Activated naive CD4-positive, alpha-beta T cell treated with anti-CD3 and anti-CD28 coated beads, Interleukin-2, amount 50 U/mL, for 72 hours (primary cell): ENCODE measurements around the gene IL1RAPL2. TPM values are rescaled to one million over a fixed set of nuclear protein-coding genes. Genes with fewer than 3 reads are reported as not detected.
"Not testable (repeated sequence)": the region's sequence is repeated elsewhere in the genome, so short reads cannot be mapped to it uniquely, and the experiment has no call there.

Experiments used
- ATAC-seq, 2 donors: fragments of 150-1000 bp; cut with Tn5 transposase; 2 replicates each; pipeline ENCODE4 v1.10.0; 2021; ENCODE audit warnings: mild to moderate bottlenecking in 2 of 2, moderate library complexity in 2 of 2
- DNase-seq, 2 donors: peaks; one replicate each; pipeline ENCODE4 v3.0.0; 2021 to 2022; ENCODE audit warnings: low spot score in 2 of 2
- H3K27ac Mint-ChIP-seq, 2 donors: one replicate each; pipeline ENCODE4 v1.8.0; 2022; ENCODE audit warnings: mild to moderate bottlenecking in 2 of 2, mixed read lengths in 2 of 2
- H3K36me3 Mint-ChIP-seq, 2 donors: one replicate each; pipeline ENCODE4 v1.8.0; 2022; ENCODE audit warnings: mixed read lengths in 2 of 2
- H3K9me3 Mint-ChIP-seq, 2 donors: one replicate each; pipeline ENCODE4 v1.8.0; 2022; ENCODE audit warnings: mixed read lengths in 2 of 2
- total RNA-seq, 2 donors: library from RNA; stranded (reverse); gene quantifications; one replicate each; pipeline ENCODE4 v1.2.3, GENCODE V29; 2022

Gene IL1RAPL2
- total RNA-seq, 2 donors from 2014 or later: not detected

DNA sequence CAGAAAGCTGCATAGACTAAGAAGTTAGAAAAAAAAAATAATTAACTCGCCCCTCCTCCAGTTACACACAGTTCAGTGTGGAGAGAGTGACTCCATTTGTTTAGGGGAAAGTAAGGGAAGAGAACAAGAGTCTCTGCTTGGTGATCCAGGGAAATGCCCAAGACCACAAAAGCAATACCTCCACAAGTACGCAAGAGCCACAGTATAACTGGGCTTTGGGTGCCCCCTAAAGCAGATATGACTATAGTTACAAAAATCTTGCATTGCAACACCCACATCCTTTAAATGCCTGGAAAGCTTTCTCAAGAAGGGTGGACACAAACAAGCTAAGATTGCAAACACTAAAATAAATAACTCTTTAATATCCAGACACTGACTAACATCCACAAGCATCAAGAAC lies 1092.1 kb downstream of the IL1RAPL2 start:
- Mint-ChIP-seq H3K9me3 (peaks cover 0 to 9% of the 10 kb centered on the region in 2 donors), H3K36me3 (no peaks in the 10 kb centered on the region), H3K27ac (no peak overlapping the region)
- DNase-seq (no peak), ATAC-seq (no peak)

DNA sequence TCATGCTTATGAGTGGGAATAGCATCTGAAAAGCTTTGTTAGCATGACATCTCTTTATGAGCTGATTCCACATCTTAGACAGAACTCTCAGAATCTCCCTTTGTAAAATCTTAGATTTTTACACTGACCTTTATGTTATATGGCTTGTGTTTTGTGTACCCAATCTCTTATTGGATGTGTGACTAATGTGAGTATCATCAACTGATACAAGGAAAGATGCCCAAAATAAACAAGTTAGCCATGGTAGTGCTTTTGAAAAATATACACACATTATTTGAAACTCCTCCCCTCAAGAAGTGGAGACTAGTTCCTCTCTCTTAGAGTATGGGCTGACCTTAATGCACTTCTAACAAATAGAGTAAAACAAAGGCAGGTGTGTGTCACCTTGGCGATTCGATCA lies 1096.2 kb downstream of the IL1RAPL2 start:
- Mint-ChIP-seq H3K36me3 (no peaks in the 10 kb centered on the region), H3K9me3 (peaks cover 0 to 9% of the 10 kb centered on the region in 2 donors), H3K27ac (no peak overlapping the region)
- no peak for ATAC-seq
- DNase-seq: no peak

- H3K36me3 Mint-ChIP-seq: no peaks in the 10 kb centered on the region
- peaks cover 0 to 5% of the 10 kb centered on the region in 2 donors for H3K9me3 Mint-ChIP-seq
- ATAC-seq (no peak), DNase-seq (no peak)
- H3K27ac Mint-ChIP-seq: no peak overlapping the region
Observed at GRCh38 chrX:105664243-105664642, 1098.2 kb downstream of the IL1RAPL2 start.

DNA sequence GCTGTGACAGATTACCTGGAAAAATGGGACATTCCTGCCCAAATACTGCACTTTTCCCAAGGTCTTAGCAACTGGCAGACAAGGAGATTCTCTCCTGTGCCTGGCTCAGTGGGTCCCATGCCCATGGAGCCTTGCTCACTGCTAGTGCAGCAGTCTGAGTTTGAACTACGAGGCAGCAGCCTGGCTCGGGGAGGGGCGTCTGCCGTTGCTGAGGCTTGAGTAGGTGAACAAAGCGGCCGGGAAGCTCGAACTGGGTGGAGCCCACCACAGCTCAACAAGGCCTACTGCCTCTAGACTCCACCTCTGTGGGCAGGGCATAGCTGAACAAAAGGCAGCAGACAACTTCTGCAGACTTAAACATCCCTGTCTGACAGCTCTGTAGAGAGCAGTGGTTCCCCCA lies 1118.3 kb downstream of the IL1RAPL2 start:
- H3K27ac Mint-ChIP-seq, H3K36me3 Mint-ChIP-seq, ATAC-seq, DNase-seq, H3K9me3 Mint-ChIP-seq: not testable (repeated sequence)

GRCh38 chrX:105694839-105695238 lies 1128.8 kb downstream of the IL1RAPL2 start:
- H3K36me3 Mint-ChIP-seq: no peaks in the 10 kb centered on the region
- no peak overlapping the region for H3K27ac Mint-ChIP-seq
- DNase-seq (no peak), ATAC-seq (no peak)
- H3K9me3 Mint-ChIP-seq: peaks cover 3 to 9% of the 10 kb centered on the region in 2 donors

DNA sequence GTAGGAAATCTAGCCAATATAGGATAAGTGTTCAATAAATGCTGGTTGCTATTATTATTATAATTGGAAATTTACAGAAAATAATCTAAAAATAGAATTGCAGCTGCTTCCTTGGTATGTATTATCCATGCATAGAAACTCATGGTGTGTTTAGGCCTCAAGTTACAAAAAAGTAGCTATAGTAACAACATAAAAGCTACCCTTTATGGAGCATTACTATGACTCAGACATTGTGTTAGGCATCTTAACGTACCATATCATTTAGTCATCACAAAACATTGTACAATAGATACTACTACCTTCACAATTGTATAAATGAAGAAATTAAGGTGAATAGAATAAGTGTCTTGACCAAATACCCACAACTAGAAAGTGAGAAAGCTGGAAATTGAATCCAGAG lies 1129.5 kb downstream of the IL1RAPL2 start:
- Mint-ChIP-seq H3K9me3 (peaks cover 3 to 9% of the 10 kb centered on the region in 2 donors), H3K36me3 (no peaks in the 10 kb centered on the region), H3K27ac (no peak overlapping the region)
- ATAC-seq (no peak), DNase-seq (no peak)

- H3K36me3 Mint-ChIP-seq: no peaks in the 10 kb centered on the region
- H3K9me3 Mint-ChIP-seq: peaks cover 3 to 9% of the 10 kb centered on the region in 2 donors
- ATAC-seq (no peak), DNase-seq (no peak)
- no peak overlapping the region for H3K27ac Mint-ChIP-seq
Observed at GRCh38 chrX:105696870-105697269, 1130.9 kb downstream of the IL1RAPL2 start.

DNA sequence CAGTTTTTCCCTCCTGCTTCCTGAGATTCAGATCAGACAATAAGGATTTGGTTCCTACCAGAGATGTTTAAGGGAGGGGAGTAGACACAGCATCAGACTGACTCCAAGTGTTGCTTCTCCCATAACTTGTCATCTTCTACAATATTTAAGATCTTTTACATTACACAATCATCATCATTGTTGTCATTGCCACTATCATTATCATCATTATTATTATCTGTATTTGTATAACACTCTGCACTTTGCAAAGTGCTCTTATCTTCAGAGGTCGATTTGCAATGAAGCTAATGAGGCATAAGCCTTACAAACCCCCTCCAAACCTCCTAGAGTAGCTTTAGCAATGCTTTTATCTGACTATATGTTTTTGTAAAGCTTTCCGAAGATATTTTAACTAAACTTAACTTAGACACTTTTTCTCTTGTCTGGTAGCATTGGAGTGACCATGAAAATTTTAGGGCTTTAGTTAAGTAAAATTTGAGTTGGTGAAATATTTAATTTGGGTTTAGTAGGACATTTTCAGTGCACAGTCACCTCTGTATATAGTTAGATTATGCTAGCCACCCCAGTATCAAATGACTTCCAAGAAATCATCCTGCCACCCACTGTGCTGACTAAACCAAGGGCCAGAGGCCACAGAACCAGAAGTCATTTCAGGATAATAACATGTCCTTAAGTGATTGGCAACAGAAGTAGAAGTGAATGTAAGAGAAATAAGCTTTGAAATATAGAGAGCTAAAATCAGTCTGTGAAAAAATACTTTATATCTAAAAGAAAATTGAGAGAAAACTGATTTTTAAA lies 1132.2 kb downstream of the IL1RAPL2 start:
- DNase-seq (no peak), ATAC-seq (no peak)
- Mint-ChIP-seq H3K27ac (no peak overlapping the region), H3K9me3 (peaks cover 3 to 9% of the 10 kb centered on the region in 2 donors), H3K36me3 (no peaks in the 10 kb centered on the region)

DNA sequence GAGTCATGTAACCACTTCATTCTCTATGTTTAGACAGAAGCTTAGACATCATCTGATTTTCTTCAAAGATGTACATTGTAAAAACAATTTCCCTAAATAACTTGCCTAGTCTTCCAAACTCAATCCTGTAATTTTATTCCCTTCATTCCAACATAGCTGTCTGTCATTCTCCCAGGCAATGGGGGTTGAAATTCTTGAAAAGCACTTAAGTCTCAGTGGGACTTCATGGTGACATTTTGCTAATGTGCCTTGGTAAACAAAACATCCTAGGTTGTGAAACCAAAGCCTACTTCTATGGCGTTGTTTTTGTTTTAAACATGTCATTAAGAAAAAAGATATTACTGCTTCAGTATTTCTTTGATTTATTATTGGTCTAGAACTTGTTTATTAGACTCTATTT lies 1134.3 kb downstream of the IL1RAPL2 start:
- Mint-ChIP-seq H3K9me3 (peaks cover 0 to 5% of the 10 kb centered on the region in 2 donors), H3K36me3 (no peaks in the 10 kb centered on the region), H3K27ac (no peak overlapping the region)
- no peak for ATAC-seq
- no peak for DNase-seq

DNA sequence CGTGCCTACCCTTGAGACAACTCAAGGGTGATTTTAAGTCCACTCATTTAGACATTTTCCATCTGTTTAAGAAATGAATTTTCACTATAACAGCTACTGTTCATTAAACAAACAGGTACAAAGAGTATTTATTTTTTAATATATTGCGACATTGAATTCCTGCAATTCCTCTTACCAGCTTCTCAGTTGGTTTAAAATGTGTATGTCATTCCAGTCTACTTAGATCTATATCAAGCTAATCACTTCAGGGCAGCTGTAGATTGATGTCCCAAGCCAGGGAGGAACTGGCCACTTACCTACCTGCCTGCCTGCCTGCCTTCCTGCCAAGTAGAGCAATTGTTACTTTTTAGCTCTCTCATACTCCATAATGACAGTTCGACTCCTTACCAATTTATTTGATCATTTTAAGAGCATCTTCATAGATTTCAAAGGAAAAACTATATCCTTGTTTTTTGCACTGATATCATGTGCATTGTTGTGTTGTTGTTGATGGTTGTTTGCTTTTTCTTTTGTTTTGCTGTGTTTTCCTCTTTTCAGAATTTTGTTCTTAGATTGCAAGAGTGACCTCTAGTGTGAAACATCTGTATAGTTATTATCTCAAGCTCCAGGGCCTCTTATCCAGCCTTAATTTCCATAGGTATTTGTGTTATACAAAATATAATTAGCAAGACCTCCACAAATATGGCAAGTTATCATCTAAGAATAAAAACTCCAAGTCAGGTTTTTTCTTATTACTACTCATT lies 1135.5 kb downstream of the IL1RAPL2 start:
- peaks cover 0 to 5% of the 10 kb centered on the region in 2 donors for H3K9me3 Mint-ChIP-seq
- H3K27ac Mint-ChIP-seq: no peak overlapping the region
- no peak for DNase-seq
- H3K36me3 Mint-ChIP-seq: no peaks in the 10 kb centered on the region
- no peak for ATAC-seq

- no peak overlapping the region for H3K27ac Mint-ChIP-seq
- H3K36me3 Mint-ChIP-seq: no peaks in the 10 kb centered on the region
- DNase-seq (no peak), ATAC-seq (no peak)
- H3K9me3 Mint-ChIP-seq: no peaks in the 10 kb centered on the region
Observed at GRCh38 chrX:105703876-105704275, 1137.9 kb downstream of the IL1RAPL2 start.

GRCh38 chrX:105706041-105706440 lies 1140.0 kb downstream of the IL1RAPL2 start:
- Mint-ChIP-seq H3K9me3 (no peaks in the 10 kb centered on the region), H3K36me3 (no peaks in the 10 kb centered on the region), H3K27ac (no peak overlapping the region)
- ATAC-seq (no peak), DNase-seq (no peak)

DNA sequence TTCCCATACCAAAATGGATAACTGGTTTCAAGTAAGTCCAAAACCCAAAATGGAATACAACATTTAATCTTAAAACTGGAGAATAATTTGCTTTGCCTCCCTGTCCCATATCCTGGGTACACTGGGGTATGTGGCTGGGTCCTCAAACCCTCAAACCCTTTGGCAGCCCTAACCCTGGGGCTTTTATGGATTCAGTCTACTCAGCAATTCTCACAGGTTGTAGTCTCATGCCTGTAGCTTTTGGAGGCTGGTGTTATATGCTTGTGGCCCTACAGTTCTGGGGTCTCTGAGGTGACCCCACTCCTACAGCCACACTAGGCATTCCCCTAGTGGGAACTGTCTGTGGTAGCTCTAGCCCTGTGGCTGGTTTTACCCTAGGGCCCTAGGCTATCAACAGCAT lies 1145.8 kb downstream of the IL1RAPL2 start:
- Mint-ChIP-seq H3K27ac (no peak overlapping the region), H3K36me3 (no peaks in the 10 kb centered on the region), H3K9me3 (peaks cover 6 to 7% of the 10 kb centered on the region in 2 donors)
- DNase-seq (no peak), ATAC-seq (no peak)

DNA sequence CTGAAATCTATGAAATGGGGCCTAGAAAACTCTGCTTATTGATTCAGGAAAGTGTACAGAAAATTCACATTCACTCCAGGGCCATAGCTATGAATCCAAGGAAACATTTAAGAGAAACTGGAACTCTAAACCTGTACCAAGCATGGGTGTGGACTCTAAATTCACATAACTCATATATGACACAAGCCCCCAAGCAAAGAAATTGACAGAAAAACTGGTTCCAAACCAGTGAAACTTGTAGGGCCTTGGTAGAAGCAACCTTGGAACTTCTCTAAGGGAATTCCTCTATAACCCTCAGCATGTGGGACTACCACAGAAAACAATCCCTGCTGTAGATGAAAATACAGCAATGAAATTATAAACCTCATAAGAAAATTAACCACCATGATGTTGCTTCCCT lies 1149.7 kb downstream of the IL1RAPL2 start:
- no peaks in the 10 kb centered on the region for H3K36me3 Mint-ChIP-seq
- no peak for DNase-seq
- H3K27ac Mint-ChIP-seq: no peak overlapping the region
- peaks cover 6 to 7% of the 10 kb centered on the region in 2 donors for H3K9me3 Mint-ChIP-seq
- ATAC-seq: no peak

DNA sequence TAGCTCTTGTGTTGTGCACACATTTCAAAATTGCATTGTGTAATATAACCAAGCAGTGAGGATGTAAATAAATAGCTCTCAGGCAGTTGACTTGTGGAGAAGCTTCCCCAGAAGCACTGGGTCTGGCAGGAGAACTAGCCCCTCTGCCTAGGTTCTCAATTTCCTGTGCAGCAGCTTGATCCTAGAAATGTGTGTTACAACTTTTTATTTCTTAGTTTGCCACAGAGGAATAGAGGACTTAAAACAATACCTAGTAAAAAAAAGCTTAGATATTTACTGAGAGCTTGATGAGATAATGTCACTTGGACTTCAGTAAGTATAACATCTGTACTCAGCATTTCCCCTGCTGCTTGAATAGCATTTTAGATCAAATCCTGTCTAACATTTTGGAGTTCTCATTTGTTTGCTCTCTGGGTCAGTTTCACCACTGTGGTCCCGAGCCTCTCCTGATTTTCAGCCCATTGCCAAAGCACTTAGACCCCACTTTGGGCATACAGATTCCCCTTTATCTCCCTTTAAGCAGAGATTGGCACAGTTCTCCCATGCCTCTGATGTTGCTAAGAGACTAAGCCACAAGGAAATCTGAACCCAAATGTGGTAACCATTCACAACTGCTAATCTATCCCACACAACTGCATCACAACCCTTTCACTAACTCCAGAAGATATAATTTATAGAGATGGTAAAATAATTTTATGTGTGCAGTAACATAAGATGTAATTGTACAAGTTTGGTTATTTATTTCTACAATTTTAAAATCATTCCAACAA lies 1158.2 kb downstream of the IL1RAPL2 start:
- Mint-ChIP-seq H3K9me3 (no peaks in the 10 kb centered on the region), H3K36me3 (no peaks in the 10 kb centered on the region), H3K27ac (no peak overlapping the region)
- ATAC-seq: no peak
- DNase-seq: no peak

DNA sequence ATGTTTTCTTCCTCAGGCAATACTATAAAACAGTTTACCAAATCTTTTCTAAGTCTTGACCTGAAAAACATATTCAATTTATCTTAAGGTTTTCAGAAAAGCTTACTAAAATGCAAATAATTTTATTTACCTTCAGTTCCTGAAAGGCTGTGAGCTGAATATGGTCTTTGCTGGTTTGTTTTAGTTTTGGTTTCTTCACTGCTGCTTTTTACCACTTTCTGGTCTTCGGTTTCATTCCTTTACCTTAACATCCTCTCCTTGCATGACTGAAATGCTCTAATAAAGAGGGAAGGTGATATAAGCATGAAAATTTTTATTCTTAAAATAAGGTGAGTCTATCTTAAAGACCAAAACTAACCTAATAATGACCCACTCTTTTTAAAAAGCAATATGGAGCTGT lies 1159.2 kb downstream of the IL1RAPL2 start:
- Mint-ChIP-seq H3K27ac (no peak overlapping the region), H3K36me3 (no peaks in the 10 kb centered on the region), H3K9me3 (no peaks in the 10 kb centered on the region)
- DNase-seq: no peak
- no peak for ATAC-seq

GRCh38 chrX:105738162-105738561 lies 1172.2 kb downstream of the IL1RAPL2 start:
- H3K36me3 Mint-ChIP-seq: no peaks in the 10 kb centered on the region
- ATAC-seq (no peak), DNase-seq (no peak)
- peaks cover 0 to 6% of the 10 kb centered on the region in 2 donors for H3K9me3 Mint-ChIP-seq
- no peak overlapping the region for H3K27ac Mint-ChIP-seq
